ENCODE results near the gene E2F6.

The E2F6 gene

DNA sequence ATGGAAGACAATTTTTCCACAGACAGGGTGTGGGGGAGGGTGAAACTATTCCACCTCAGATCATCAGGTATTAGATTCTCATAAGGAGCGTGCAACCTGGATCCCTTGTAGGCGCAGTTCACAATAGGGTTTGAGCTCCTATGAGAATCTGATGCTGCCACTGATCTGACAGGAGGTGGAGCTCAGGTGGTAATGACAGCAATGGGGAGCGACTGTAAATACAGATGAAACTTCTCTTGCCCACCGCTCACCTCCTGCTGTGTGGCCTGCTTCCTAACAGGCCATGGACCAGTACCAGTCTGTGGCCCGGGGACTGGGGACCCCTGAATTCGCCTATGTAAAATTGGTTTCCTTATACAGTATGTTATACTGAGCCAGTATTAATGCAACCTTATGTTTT is 27.3 kb upstream of the E2F6 start:
- no peak for DNase-seq (ENCODE audit: low read depth in 2 of 2)

DNA sequence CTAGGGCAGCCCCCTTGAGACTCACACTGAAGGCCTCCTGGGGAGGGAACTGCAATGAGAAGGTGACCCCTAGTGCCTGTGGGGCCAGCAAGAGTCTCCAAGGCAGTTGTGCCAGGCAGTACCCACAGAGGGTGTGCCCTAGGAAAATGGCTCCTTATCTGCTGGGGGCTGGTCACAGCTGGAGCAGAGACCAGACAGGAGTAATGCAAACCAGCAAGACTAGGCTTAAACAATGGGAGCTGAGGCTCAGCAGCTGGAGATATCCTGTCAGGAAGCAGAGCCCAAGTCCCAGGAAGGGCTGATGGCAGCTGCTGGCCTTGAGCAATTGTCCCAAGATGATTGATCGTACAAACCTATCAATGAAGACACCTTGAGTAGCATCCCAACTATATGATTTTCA is 26.8 kb upstream of the E2F6 start:
- no peak for DNase-seq (ENCODE audit: low read depth in 2 of 2)

DNA sequence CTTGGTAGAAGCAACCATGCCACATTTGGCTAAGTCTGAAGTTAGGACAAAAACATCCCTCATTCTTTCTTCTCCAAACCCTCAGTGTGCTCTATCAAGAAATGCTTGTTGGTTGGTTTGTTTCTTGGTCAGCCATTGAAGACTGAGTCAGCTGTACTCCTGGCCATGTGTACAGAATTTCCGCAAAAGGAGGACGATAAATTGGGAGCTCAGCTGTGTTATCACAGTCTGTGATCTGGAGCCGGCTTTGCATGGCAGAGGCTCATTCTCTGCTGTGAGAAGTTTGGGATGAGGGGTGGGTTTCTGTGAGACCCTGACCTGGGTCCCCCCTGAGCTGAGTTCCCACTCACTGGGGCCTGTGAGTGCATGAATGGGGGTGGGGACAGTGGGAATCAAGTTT is 26.3 kb upstream of the E2F6 start:
- DNase-seq (ENCODE audit: low read depth in 2 of 2) = no peak

DNA sequence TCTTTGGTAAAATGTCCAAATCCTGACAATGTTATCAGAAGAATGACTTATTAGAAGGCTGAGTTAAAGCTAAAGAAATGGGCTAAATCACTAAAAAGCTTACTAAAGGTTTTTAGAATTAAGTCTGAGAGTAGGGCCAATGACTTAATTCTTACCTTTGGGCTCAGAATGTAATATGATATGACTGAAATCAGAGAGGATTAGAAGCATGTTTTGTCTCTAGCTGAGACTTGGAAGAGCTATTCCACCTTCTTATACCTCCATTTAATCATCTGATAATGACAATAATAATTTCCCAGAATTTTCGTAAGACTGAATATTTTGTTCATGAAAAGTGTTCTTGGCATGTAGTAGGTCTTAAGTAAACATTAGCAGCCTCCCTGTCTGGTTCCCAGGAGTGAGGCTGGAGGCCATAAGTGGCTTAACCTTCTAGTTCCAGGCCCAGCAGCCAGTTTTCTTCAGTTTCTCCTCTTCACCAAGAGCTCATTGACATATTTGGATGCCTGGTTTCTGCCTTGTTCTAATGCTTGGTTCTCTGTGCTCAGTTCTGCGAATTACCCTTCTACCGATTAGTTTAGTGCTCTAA is 25.5 kb upstream of the E2F6 start:
- no peak for DNase-seq (ENCODE audit: low read depth in 2 of 2)

DNA sequence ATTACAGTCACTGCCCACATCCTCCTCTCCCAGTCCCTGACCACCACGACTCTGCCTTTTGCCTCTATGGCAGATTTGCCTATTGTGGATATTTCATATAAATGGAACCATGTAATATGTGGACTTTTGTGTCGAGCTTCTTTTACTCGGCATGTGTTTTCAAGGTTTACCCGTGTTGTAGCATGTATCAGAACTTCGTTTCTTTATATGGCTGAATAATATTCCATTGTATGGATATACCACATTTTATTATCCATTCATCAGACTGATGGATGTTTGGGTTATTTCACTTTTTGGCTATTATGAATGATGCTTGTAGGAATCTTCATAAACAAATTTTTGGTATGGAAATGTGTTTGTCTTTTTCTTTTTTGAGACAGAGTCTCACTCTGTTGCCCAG is 24.2 kb upstream of the E2F6 start:
- no peak for DNase-seq (ENCODE audit: low read depth in 2 of 2)

DNA sequence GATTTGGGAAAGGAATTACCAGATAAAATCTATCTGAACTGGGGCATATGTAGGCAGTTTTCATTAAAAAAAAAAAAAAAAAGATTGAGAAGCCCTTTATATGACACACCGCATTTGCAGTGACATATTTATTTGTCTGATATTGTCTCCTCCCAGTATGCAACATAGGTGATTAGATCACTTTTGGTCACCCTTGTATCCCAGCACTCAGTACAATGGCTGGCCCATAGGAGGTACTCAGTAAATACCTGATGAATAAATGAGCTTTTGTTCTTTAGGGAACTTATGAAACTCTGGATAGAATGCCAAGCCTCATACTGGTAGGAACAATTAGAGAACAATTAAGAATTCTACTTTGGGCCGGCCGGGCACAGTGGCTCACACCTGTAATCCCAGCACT is 22.8 kb upstream of the E2F6 start:
- no peak for DNase-seq (ENCODE audit: low read depth in 2 of 2)

DNA sequence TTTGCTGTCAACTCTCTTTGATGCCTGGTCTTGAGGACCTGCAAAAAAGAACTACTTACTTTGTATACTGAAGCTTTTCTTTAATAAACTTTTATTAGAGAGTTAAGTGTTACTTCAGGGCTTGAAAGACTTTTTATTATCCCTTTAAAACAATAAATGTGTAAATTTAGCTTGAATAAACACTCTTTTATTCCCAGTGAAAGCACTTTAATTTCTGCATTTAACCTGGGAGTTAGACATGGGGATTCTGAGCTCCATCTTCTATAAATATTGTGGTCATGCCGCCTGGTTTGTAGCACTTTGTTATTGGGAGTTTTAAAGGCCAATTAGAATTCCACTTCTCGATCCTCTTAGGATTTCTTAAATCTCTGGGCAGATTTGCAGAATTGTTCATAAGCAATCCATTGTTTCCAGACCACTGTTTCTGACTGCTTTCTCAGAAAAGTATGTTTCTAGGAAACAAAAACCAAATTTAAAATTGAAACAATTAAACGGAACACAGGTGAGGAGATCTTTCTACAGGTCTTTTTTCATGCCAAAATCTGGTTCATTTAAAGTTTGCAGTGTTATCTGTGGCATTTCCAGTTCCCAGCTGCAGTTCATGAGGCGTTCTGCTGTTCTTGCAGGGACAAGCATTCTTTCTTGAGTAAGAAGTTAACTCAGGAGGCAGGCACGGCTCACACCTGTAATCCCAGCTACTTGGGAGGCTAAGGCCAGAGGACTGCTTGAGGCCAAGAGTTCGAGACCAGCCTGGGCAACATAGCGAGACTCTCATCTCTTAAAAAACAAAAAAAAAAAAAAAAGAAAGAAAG is 18.1 kb upstream of the E2F6 start:
- no peak for DNase-seq (ENCODE audit: low read depth in 2 of 2)

DNA sequence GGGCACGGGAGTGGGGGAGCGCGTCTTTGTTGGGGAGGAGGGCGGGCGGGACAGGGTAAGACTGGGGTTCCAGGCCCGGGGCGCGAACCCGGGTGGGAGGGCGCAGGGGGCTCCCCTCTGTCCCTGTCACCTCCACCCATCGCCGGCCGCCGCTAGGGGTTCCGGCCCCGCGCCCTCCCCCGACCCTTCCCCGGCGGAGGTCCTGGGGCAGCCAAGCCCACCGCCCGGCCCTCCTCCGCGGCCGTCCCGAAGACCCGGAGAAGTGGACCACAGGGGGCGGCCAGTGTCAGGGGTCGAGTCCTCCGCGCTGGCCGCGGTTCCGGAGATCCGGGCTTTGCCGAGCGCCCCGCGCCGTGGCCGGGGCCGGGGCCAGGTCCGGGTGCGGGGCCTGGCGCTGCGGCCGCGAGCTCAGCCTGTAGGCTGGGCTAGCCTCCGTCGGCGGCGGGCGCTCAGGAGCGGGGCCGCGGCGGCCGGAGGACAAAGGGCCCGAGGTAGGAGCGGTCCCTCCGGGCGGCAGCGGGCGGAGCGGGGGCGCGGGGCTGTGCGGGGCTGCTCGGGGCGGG is 16.6 kb upstream of the E2F6 start:
- DNase-seq (ENCODE audit: low read depth in 2 of 2) = no peak

DNA sequence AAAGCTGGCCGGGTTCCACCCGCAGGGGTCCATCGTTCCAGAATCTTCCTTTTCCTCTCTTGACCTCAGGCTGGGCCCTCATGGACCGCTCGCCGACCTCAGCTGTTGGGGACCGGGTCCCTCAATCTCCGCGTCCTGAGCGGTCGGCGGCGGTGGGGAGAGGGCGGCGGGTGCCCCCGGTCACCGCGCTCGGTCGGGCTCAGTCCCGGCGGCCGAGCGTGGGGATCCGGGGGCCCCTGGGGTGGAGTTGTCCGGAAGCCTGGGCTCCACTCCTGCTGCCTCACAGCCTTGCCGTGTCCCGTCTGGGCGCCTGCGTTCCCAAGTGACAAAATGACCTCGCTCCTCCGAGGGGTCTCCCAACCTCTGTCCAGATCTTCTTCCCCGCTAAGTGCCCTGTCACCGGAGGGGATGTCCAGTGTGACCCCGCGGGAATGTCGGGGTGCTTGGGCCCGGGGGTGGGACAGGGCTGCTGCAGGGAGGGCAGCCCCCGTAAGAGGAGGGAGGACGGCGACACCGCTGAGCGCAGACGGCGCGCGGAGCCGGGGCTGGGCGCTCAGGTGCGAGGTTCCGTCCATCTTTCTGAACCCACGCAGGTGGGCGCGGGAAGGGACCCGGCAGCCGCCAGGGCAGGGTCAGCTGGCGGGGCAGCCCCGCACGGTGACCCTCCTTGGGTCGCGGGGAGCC is 16.0 kb upstream of the E2F6 start:
- no peak for DNase-seq (ENCODE audit: low read depth in 2 of 2)

DNA sequence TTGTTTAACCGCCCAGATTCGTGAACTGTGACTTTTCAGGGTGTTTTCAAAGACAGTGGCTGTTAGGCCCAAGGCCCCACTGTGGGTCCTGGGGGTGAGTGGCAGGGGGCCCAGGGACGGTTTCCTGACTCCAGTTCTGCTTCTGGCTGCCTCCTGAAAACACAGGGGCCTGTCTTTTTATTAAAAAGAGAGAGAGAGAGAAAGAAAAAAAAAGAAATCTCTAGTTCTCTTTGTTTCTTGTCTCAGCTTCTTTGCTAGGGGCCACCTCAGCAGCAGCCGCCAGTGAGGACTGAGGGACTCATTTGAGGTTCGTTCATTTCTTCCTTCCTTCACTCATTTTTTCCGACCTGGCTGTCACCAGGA is 15.4 kb upstream of the E2F6 start:
- no peak for DNase-seq (ENCODE audit: low read depth in 2 of 2)

DNA sequence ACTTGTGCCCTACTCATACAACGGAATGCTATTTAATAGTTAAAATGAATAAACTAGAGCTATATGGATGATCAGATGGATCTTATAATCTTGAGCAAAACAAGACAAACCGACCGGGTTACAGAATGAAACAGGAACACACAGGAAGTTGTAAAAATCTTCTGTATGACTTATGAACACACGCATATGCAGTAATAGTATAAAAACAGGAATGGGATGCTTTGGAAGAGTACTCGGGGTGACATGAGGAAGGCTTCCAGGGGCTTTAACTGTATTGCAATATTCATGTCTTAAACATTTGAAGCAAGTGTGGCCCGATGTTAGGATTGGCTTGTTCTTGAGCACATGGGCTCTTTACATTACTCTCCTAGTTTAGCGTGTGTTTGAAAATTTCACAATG is 14.9 kb upstream of the E2F6 start:
- DNase-seq (ENCODE audit: low read depth in 2 of 2) = no peak

DNA sequence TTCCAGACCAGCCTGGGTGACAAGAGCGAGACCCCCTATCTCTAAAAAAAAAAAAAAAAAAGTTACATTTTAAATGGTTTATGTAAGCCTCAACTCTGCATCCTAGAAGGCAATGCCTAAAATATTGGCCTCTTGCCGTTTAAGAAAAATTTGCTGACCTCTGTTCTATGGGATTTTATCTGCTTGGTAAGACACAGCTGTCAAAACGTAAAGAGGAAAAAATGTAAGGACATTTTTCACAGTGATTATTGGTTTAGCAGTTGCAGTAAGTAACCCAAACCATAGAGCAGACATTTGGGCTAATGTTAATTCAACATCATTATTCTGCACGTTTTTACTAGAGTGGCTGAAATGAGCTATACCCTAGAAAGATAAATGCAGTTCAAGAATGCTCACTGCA is 14.4 kb upstream of the E2F6 start:
- DNase-seq (ENCODE audit: low read depth in 2 of 2) = no peak

DNA sequence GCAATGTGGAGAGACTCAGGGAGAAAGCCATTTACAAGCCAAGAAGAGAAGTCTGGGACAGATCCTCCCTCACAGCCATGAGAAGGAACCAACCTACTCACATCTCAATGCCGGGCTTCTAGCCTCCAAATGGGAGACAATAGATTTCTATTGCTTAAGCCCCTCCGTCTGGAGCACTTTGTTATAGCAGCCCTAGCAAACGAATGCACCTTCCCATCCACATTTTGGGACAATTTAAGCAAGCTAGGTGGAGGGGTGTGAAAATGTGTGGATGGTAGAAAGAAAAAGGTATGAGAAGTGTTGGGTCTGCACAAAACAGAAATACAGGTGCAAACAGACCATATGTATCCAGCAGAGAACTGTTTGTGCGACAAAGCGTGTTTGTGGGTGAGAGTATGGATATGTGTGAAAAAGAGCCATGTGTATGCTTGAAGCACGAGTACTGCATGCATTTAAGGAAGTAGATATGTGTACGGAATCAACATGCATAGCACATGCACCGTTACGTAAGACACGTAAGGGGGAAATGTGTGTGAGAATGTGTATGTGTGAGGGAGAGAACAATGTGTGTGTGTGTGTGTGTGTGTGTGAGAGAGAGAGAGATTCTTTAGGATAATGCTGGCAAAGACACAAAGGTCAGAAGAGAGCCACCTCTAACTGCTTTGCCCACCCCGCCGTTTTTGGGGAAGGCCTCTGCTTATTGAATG is 13.1 kb upstream of the E2F6 start:
- DNase-seq (ENCODE audit: low read depth in 2 of 2) = no peak

DNA sequence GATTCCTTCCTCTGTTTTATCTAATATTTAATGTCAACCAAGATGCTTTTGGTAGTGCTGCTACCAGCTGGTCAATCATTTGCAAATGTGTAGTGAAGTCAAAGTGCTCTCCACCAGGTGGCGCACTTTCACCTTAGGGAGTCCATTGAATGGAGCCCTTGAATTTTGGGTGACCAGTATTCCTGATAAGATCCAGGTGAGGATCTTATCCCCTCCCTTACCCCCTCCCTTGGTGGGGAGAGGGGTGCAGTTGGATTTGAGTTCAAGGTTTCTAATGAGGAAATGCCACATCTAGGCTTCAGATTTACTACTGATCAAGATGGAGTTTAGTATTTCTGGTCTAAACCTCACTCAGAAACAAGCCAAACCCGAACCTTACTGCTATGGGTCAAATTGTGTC is 12.0 kb upstream of the E2F6 start:
- peak; percentile 47 to 52 for DNase-seq (ENCODE audit: low read depth in 2 of 2)

DNA sequence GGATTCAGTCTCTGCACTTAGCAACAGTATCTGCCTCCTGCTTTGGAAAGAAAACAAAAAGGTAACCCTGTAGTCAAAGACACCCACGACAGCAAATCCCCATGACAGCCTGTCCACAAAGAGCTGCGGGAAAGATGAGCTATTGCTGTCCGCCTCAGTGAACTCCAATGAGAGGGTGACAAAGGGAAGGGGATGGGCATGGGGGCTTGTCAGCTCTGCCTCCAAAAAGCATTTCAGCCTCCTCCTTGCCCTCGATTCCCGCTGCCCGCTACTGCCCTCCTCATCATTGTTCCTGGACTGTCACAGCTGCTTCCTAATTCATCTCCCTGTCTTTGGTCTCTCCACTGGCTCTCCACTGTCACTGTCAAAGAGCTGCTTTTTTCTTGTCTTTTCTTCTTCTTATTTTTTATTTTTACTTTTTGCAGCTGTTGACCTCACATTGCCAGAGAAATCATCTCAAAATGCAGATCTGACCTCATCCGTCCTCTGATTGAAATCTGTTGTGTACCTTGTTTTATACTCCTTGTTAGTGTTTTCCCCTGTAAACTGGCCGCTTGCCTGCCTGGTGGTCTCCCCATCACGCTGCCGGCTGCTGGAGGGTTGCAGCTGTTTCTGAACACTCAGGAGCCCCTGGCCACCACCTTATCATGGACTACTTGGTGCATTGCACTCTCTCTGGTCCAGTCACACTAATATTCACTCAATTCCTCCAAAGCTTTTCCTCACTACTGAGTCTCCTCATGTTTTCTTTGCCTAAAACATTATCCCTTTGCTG is 7.9 kb upstream of the E2F6 start:
- no peak for DNase-seq (ENCODE audit: low read depth in 2 of 2)

DNA sequence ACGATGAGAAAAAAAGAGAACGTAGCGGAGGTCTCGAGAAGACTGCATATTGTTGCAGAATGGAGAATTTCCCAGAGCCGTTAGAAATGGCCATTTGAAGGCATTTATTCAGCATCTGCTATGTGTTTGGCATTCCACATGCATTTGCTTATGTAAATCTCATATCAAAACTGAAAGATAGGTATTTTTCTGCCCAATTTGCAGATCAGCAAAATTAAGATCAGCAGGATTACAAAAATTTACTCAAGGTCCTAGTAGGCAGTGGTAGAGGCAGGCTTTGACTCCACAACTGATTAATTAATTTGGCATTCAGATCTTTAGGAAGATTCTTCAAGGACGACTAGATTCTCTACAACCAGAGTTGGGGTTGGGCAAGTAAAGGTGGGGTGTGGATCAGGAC is 1.8 kb upstream of the E2F6 start:
- no peak for DNase-seq (ENCODE audit: low read depth in 2 of 2)

DNA sequence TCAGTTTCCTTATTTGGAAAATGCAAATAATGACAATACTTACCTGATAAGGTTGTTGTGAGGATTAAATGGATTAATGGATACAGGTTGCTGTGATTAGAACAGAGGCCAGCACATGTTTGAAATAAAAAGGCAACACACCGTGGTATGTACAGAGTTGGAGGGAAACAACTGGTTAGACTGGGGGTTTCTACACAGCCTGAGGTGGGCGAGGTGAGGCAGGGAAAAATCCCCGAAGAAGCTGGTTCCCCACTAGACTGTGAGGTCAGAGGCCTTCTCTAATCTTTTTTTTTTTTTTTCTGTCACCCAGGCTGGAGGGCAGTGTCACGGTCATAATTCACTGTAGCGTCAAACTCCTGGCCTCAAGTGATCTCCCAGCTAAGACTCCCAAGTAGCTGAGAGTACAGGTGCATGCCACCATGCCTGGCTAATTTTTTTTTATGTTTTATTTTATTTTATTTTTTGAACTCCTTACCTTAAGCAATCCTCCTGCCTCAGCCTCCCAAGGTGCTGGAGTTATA is 1.2 kb upstream of the E2F6 start:
- DNase-seq (ENCODE audit: low read depth in 2 of 2) = no peak

DNA sequence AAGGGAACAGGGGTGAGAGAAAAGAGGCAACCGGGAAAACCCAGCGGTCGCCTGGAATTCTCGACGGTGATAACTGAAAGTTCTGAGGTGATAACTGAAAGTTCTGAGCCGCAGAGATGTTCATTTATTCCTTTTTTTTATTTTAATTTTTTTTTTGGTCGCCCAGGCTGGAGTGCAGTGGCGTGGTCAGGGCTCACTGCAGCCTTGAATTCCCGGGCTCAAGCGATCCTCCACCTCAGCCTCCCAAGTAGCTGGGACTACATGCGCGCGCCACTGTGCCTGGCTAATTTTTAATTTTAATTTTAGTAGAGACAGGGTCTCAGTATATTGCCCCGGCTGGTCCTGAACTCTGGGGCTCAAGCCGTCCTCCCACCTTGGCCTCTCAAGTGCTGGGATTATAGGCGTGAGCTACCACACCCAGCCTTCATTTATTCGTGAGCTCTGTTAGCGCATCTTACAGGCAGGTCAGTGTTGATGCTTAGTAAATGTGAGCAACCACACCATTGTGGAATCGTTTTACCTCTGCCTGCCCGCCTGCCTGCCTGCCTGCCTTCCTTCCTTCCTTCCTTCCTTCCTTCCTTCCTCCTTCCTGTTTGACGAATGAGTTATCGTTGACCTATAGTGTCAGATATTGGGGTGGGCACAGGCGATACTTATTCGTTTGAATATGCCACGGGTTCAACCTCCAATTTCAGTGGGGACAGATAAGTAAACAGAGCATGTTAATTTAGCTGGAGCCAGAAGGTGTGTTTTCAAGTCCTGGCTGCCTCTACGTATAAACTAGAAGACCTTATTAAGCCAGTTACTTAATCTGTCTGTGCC is 557 bp upstream of the E2F6 start:
- no peak for DNase-seq (ENCODE audit: low read depth in 2 of 2)

DNA sequence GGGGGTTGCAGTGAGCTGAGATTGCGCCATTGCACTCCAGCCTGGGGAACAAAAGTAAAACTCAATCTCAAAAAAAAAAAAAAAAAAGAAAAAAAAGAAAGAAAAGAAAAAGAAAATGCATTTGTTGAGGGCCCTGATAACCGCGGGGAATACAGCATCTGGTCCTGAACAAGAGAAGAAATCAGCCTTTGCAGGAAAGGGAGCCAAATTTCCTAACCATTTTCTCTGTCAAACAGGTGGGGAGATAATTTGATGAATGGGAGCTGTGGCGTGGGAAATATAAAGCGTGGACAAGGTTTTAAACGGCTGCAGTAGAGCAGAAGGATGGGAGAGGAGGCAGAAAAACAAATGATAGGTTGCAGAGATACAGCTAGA is 864 bp downstream of the E2F6 start:
- no peak for DNase-seq (ENCODE audit: low read depth in 2 of 2)

DNA sequence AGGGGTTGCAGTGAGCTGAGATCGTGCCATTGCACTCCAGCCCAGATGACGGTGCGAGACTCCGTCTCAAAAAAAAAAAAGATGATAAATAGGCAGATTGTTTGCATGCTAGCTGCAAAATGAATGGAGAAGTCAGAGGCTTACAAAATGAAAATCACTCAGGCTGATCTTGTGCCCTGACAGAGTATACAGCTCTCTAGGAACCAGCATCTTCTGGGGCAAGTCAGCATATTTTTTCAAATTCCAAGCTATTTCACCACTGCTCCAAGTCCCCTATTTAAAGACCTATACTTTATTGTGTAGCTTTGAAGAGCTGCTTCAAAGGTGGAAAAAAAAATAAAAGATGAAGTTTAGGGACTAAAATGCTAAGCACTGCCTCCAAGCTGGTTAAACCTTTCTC is 6.1 kb downstream of the E2F6 start:
- no peak for DNase-seq (ENCODE audit: low read depth in 2 of 2)

DNA sequence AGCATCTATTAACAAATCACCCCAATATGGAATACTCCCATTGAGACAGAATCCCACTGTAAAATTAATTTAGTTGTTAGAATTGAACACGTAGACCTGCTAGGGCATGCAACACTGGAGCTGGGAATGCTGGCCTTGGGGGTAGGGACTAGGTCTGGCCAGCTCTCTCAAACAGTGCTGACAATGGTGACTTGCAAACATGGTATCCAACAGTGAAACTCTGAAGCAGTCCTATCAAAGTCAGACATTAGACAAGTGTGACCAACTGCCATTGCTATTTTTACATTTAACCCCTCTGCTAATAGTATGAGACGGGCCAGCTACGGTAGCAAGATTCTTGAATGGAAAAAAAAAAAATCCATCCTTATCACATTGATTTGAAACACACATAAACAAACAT is 7.2 kb downstream of the E2F6 start:
- DNase-seq (ENCODE audit: low read depth in 2 of 2) = no peak

All from fibroblast of skin of left biceps (primary cell).